Transverse colon (tissue), 3 donors: ENCODE measurements around the gene SPAG17.

ENCODE experiments used
- EP300 ChIP-seq: sonication (generic); formaldehyde crosslinking; IDR thresholded peaks from one replicate; pipeline ENCODE4 v1.6.1; 2017; ENCODE audit warnings: antibody characterized with exemption, low read depth
- TF ChIP-seq, protein P1 (sequence below), 5 experiments: fragments of 200-600 bp in 3 of 5; fragments of 450-650 bp in 2 of 5; sonication (generic) in 3 of 5; IDR thresholded peaks; 1 replicate in 2 of 5; 2 replicates in 3 of 5; pipeline ENCODE4 v1.5.1; 2016 to 2017; ENCODE audit warnings: antibody characterized with exemption in 5 of 5, inconsistent platforms in 3 of 5, mild to moderate bottlenecking in 2 of 5, moderate library complexity in 1 of 5

DNA sequence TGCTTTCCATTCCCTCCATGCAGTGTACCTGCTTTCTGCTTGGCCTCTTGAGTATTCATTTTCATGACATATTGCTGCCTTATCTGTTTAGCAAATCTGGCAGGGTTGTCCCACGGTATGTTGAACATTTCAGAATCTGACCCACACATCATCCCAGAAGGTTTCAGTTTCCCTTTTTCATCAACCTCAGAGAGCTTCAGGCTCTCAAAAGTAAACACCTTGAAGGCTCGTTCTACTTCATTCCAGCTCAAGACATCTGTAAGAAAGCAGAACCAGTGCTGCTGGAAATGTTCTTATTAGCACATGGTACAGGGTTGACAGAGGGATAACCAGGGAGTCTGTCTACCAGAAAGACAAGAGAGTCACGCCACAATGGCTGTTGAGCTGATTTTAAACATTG is 103.6 kb downstream of the SPAG17 start:
- TF ChIP-seq, protein P1, sequence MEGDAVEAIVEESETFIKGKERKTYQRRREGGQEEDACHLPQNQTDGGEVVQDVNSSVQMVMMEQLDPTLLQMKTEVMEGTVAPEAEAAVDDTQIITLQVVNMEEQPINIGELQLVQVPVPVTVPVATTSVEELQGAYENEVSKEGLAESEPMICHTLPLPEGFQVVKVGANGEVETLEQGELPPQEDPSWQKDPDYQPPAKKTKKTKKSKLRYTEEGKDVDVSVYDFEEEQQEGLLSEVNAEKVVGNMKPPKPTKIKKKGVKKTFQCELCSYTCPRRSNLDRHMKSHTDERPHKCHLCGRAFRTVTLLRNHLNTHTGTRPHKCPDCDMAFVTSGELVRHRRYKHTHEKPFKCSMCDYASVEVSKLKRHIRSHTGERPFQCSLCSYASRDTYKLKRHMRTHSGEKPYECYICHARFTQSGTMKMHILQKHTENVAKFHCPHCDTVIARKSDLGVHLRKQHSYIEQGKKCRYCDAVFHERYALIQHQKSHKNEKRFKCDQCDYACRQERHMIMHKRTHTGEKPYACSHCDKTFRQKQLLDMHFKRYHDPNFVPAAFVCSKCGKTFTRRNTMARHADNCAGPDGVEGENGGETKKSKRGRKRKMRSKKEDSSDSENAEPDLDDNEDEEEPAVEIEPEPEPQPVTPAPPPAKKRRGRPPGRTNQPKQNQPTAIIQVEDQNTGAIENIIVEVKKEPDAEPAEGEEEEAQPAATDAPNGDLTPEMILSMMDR (IDR thresholded peaks at IDR 0.05) = no peak
- no peak for TF ChIP-seq EP300
